ENCODE measurements around the gene SART1.

DNA sequence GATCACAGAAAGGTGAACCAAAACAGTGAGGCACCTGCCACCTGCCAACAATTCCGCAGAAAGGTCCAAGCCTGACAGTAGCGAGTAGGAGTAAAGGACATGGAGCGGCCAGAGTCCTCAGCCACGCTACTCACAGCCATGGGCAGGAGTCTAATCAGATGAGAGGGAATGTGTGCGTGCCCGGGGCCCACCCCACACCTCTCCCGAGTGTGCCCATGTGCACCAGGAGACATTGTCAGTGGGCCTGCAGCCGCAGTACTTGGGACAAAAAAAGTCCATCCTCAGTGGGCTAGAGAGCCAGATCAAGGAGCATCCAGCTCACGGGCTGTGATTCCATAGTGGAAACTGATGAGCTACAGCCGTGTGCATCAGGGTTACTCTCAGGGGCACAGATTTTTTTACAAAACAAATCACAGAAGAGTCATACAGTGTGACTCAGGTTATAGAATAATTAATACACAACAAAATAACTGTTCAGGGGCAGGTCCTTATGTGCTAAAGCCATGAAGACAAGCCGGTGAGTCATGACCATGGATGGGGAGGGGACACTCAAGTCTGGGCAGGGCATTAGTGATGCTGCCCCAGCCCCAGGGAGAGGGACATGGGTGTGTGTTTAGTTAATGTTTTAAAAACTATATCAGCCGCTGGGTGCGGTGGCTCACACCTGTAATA, 12.0 kb downstream of the SART1 start:
- TF ChIP-seq CTCF (optimal IDR thresholded peaks at IDR 0.05 in 1 of 3, IDR thresholded peaks at IDR 0.05 in 1 of 3, conservative IDR thresholded peaks at IDR 0.05 in 1 of 3; ENCODE audit: extremely low read depth in 1 of 3, insufficient read depth in 2 of 3, low read length in 3 of 3): no peak
- TF ChIP-seq EZH2 (IDR thresholded peaks at IDR 0.05; ENCODE audit: low read length): no peak
